Measurements from ENCODE around the gene SOS1.

DNA sequence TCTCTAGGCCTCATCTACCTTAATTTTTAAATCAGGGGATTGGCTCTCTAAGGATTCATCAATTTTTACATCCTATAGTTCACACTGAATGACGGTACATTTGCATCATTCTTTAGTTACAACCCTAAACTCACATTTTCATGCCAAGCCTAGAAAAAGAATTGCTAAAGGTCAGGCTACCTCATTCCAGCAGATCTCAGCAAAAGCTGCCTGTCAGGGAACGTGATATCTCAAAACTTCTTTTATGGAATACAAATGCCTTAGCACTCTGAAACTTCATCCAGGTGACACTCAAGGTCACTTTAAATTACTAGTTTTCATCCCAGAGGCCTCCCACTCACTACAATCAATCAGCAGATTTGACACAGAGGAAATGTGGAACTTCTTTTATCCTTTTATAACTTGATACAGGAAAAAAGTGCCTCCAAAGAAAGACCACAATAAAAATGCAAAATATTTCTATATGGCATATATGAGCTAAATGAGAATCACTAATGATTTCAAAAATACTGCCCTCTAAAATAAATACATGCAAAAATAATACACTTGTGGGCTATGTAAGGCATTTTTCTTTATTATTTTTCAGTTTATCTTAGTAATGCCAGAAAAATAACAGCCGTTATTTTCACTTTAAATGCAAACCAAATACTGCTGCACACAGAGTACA, 139.7 kb downstream of the SOS1 start:
- TF ChIP-seq, protein P1, sequence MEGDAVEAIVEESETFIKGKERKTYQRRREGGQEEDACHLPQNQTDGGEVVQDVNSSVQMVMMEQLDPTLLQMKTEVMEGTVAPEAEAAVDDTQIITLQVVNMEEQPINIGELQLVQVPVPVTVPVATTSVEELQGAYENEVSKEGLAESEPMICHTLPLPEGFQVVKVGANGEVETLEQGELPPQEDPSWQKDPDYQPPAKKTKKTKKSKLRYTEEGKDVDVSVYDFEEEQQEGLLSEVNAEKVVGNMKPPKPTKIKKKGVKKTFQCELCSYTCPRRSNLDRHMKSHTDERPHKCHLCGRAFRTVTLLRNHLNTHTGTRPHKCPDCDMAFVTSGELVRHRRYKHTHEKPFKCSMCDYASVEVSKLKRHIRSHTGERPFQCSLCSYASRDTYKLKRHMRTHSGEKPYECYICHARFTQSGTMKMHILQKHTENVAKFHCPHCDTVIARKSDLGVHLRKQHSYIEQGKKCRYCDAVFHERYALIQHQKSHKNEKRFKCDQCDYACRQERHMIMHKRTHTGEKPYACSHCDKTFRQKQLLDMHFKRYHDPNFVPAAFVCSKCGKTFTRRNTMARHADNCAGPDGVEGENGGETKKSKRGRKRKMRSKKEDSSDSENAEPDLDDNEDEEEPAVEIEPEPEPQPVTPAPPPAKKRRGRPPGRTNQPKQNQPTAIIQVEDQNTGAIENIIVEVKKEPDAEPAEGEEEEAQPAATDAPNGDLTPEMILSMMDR (IDR thresholded peaks at IDR 0.05): no peak
- TF ChIP-seq EZH2 (IDR thresholded peaks at IDR 0.05): no peak

All from neural progenitor cell (in vitro differentiated cells).